ENCODE results near the gene KCTD2. TPM values are rescaled to one million over a fixed set of nuclear protein-coding genes. Genes with fewer than 3 reads are reported as not detected.

KCTD2 gene
- total RNA-seq, 3 donors from 2014 or later (not counting 1 experiment from before 2014, with no cell fraction given), result 17.4 to 27.0 (median 24.7) TPM

DNA sequence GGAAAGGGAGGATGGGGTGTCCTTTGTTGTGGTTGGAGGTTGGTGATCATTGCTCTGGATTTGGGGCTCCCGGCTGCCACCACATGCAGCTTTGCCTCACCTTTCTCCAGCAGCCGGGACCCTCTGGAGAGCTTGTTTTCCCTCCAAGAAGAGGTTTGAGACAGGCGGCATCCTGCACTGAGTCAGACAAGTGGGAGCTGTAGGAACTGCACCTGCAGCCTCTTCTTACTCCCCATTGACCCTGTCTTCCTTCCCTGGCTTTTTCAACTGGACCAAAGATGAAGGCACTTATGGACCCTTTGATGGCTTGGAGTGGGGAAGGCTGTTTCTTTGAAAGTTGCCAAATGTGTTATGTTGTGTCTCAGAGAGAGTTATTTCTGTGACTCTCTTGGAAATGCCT, 16.6 kb downstream of the KCTD2 start:
- Mint-ChIP-seq H3K27me3 (ENCODE audit: low read depth in 2 of 2) (no peaks in the 10 kb centered on the region), H3K4me1 (peaks cover 0 to 6% of the 10 kb centered on the region in 2 donors), H3K27ac (no peak overlapping the region), H3K4me3 (no peak overlapping the region), H3K9me3 (no peaks in the 10 kb centered on the region), H3K36me3 (peaks cover 10% of the 10 kb centered on the region)
- TF ChIP-seq, protein P1, sequence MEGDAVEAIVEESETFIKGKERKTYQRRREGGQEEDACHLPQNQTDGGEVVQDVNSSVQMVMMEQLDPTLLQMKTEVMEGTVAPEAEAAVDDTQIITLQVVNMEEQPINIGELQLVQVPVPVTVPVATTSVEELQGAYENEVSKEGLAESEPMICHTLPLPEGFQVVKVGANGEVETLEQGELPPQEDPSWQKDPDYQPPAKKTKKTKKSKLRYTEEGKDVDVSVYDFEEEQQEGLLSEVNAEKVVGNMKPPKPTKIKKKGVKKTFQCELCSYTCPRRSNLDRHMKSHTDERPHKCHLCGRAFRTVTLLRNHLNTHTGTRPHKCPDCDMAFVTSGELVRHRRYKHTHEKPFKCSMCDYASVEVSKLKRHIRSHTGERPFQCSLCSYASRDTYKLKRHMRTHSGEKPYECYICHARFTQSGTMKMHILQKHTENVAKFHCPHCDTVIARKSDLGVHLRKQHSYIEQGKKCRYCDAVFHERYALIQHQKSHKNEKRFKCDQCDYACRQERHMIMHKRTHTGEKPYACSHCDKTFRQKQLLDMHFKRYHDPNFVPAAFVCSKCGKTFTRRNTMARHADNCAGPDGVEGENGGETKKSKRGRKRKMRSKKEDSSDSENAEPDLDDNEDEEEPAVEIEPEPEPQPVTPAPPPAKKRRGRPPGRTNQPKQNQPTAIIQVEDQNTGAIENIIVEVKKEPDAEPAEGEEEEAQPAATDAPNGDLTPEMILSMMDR (IDR thresholded peaks at IDR 0.05), result no peak
- H3K36me3 ChIP-seq (ENCODE audit: control insufficient read depth, insufficient read depth, low read length), result peaks cover 47% of the 10 kb centered on the region
- no peak overlapping the region for H3K4me3 ChIP-seq (ENCODE audit: low read length)
- WGBS (ENCODE audit: insufficient coverage), result 97% methylated on average over 3 of the region's 3 CpGs
- H3K27ac ChIP-seq (ENCODE audit: low read length), result no peak overlapping the region
- intact Hi-C loops (cut with micrococcal nuclease), result no loop called here
- DNase-seq (no peak), ATAC-seq (no peak)
- peaks cover 5% of the 10 kb centered on the region for H3K4me1 ChIP-seq (ENCODE audit: control insufficient read depth, insufficient read depth, low read length)
- H3K27me3 ChIP-seq (ENCODE audit: control insufficient read depth, insufficient read depth, low read length), result no peaks in the 10 kb centered on the region
- no peaks in the 10 kb centered on the region for H3K9me3 ChIP-seq (ENCODE audit: control insufficient read depth, insufficient read depth, low read length)

DNA sequence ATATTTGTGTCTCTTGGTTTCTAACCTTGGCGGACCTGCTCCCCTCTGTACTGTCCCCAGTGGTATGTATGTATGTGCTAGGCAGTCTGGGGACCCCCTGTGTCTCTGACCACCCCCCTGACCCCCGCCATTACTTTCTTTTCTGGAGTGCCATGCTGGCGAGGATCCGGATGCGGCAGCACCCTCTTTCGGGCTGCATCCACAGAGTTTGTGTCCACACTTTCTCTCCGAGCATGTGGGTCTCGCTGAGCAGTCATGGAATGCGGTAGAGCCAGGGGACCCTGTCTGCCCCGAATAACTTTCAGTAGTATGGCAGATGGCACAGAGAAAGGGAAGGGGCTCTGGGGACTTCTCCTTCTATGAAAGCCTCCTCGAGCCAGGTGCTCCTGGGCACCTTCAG, 17.0 kb downstream of the KCTD2 start:
- Mint-ChIP-seq H3K9me3 (no peaks in the 10 kb centered on the region), H3K4me3 (no peak overlapping the region), H3K27ac (no peak overlapping the region), H3K27me3 (ENCODE audit: low read depth in 2 of 2) (no peaks in the 10 kb centered on the region), H3K4me1 (peaks cover 0 to 6% of the 10 kb centered on the region in 2 donors), H3K36me3 (peaks cover 10% of the 10 kb centered on the region)
- no peak for ATAC-seq
- Histone ChIP-seq H3K36me3 (ENCODE audit: control insufficient read depth, insufficient read depth, low read length) (peaks cover 47% of the 10 kb centered on the region), H3K27me3 (ENCODE audit: control insufficient read depth, insufficient read depth, low read length) (no peaks in the 10 kb centered on the region), H3K9me3 (ENCODE audit: control insufficient read depth, insufficient read depth, low read length) (no peaks in the 10 kb centered on the region), H3K27ac (ENCODE audit: low read length) (no peak overlapping the region), H3K4me3 (ENCODE audit: low read length) (no peak overlapping the region), H3K4me1 (ENCODE audit: control insufficient read depth, insufficient read depth, low read length) (peaks cover 5% of the 10 kb centered on the region)
- TF ChIP-seq, protein P1 (IDR thresholded peaks at IDR 0.05), result no peak
- WGBS (ENCODE audit: insufficient coverage), result 96% methylated on average over 11 of the region's 11 CpGs
- intact Hi-C loops (cut with micrococcal nuclease), result no loop called here
- no peak for DNase-seq

DNA sequence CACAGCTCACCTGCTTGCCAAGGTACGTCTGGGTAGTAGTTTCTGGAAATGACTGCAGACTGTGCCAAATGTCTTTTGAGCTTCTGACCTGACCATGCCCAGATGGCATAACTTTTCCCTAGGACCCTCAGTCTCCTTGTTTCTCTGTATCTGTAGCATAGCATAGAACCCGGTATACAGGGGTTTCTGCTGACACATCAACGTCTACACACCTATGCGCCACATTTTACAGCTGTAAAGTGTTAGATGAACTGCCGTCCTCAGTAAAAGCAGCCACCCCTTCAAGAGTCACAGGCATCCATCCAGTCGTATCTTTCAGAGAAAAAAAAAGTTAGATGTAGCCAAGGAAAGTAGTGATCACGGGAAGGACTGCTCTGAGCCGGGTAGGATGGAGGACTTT, 17.4 kb downstream of the KCTD2 start:
- Mint-ChIP-seq H3K27ac (no peak overlapping the region), H3K36me3 (peaks cover 10% of the 10 kb centered on the region), H3K27me3 (ENCODE audit: low read depth in 2 of 2) (no peaks in the 10 kb centered on the region), H3K4me1 (peaks cover 0 to 6% of the 10 kb centered on the region in 2 donors), H3K9me3 (no peaks in the 10 kb centered on the region), H3K4me3 (no peak overlapping the region)
- Histone ChIP-seq H3K36me3 (ENCODE audit: control insufficient read depth, insufficient read depth, low read length) (peaks cover 45% of the 10 kb centered on the region), H3K4me1 (ENCODE audit: control insufficient read depth, insufficient read depth, low read length) (peaks cover 5% of the 10 kb centered on the region), H3K9me3 (ENCODE audit: control insufficient read depth, insufficient read depth, low read length) (no peaks in the 10 kb centered on the region), H3K27ac (ENCODE audit: low read length) (no peak overlapping the region), H3K4me3 (ENCODE audit: low read length) (no peak overlapping the region), H3K27me3 (ENCODE audit: control insufficient read depth, insufficient read depth, low read length) (no peaks in the 10 kb centered on the region)
- ATAC-seq (no peak), DNase-seq (no peak)
- intact Hi-C loops (cut with micrococcal nuclease), result no loop called here
- TF ChIP-seq, protein P1 (IDR thresholded peaks at IDR 0.05), result no peak
- WGBS (ENCODE audit: insufficient coverage), result 95% methylated on average over 8 of the region's 8 CpGs

DNA sequence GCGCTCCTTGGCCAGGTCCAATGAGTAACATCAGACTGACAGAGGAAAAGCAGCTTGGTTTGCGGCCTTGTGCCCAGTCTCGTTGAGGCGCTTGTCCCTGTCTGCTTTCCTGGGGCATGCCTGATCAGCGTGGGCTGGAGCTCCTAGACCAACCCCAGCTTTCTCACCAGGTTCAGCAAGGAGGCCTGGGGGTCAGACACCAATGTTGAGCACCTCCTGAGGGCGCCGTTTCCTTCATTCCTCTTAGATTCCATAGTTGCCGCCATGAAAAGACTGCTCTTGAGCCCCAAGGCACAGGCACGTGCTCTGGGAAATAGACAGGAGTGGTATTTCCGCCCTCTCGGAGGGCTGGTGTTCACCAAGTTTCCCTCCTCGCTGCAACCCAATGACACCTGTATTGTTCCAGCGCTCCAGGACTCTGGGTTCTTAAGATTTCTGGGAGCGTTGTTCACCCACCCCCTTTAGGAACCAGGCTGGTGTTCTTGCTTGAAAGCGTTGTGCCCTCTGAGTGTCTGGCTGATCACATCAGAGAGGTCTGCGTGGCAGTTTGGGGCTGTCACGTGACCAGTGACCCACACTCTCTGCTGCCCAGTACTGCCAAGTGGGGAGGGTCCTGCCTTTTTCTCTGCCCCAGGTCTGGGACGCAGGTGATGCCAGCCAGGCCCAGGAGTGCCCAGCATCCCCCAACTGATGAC, 18.0 kb downstream of the KCTD2 start:
- Mint-ChIP-seq H3K27ac (no peak overlapping the region), H3K4me1 (peaks cover 0 to 6% of the 10 kb centered on the region in 2 donors), H3K9me3 (no peaks in the 10 kb centered on the region), H3K27me3 (ENCODE audit: low read depth in 2 of 2) (no peaks in the 10 kb centered on the region), H3K4me3 (no peak overlapping the region), H3K36me3 (peaks cover 10% of the 10 kb centered on the region)
- intact Hi-C loops (cut with micrococcal nuclease), result no loop called here
- TF ChIP-seq, protein P1 (IDR thresholded peaks at IDR 0.05), result no peak
- H3K27ac ChIP-seq (ENCODE audit: low read length), result no peak overlapping the region
- no peaks in the 10 kb centered on the region for H3K9me3 ChIP-seq (ENCODE audit: control insufficient read depth, insufficient read depth, low read length)
- 98% methylated on average over 18 of the region's 18 CpGs for WGBS (ENCODE audit: insufficient coverage)
- no peak for DNase-seq
- H3K36me3 ChIP-seq (ENCODE audit: control insufficient read depth, insufficient read depth, low read length), result peaks cover 39% of the 10 kb centered on the region
- no peak overlapping the region for H3K4me3 ChIP-seq (ENCODE audit: low read length)
- no peaks in the 10 kb centered on the region for H3K27me3 ChIP-seq (ENCODE audit: control insufficient read depth, insufficient read depth, low read length)
- peaks cover 5% of the 10 kb centered on the region for H3K4me1 ChIP-seq (ENCODE audit: control insufficient read depth, insufficient read depth, low read length)
- no peak for ATAC-seq
